ENCODE data around the gene SFRP4. TPM values are rescaled to one million over a fixed set of nuclear protein-coding genes. Genes with fewer than 3 reads are reported as not detected.

The SFRP4 gene
- total RNA-seq, 3 donors from 2014 or later (not counting 1 experiment from before 2014, with no cell fraction given) = 0.09 TPM; not detected in 2

DNA sequence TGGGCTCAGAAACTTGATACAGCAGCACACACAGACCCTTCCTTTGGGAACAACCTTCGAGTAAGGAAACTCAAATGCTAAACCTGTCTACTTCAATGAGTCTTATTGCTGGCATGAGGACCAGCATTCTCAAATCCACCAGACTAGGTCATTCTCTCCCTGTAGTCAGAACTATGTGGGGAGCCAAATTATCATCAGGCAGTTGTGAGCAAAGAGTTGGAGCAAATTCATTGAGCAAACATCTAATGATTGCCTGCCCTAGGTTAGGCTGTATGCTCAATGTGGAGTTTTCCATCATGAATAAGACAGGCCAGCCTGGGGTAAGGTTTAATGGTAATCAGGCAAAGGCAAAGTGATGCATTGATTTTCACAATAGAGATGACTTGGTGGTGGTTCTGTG lies 7.4 kb upstream of the SFRP4 start:
- intact Hi-C loops (cut with micrococcal nuclease) = no loop called here
- 70% methylated on average over 1 of the region's 1 CpG for WGBS (ENCODE audit: insufficient coverage)
- H3K9me3 Mint-ChIP-seq = no peaks in the 10 kb centered on the region

DNA sequence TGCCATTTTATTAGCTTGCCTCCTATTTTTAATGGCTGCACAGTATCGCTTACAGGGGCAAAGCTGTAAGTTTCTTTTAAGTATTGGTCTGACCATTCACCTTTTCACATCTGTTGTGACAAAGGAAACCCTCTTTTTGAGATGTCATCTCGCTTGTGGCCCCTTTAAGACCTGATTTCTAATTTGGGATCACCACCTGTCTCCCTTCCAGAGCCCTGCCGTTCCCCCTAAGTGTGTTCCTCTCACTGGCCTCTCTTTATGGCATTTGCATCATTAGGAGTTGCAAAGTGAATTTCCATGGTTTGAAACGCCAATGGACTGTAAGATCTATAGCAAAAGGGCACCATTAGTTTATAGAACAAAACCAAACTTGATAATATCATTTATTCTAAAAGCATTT lies 5.3 kb upstream of the SFRP4 start:
- Mint-ChIP-seq H3K36me3 (no peaks in the 10 kb centered on the region), H3K27ac (no peak overlapping the region), H3K4me3 (peak overlapping the region; percentile 87), H3K9me3 (no peaks in the 10 kb centered on the region), H3K4me1 (peaks cover 19 to 22% of the 10 kb centered on the region in 2 donors), H3K27me3 (ENCODE audit: low read depth in 2 of 2) (peaks cover 11 to 33% of the 10 kb centered on the region in 2 donors)
- peaks cover under 1% of the 10 kb centered on the region for H3K27me3 ChIP-seq (ENCODE audit: control insufficient read depth, insufficient read depth, low read length)
- intact Hi-C loops (cut with micrococcal nuclease) = no loop called here
- ATAC-seq = no peak
- TF ChIP-seq, protein P1, sequence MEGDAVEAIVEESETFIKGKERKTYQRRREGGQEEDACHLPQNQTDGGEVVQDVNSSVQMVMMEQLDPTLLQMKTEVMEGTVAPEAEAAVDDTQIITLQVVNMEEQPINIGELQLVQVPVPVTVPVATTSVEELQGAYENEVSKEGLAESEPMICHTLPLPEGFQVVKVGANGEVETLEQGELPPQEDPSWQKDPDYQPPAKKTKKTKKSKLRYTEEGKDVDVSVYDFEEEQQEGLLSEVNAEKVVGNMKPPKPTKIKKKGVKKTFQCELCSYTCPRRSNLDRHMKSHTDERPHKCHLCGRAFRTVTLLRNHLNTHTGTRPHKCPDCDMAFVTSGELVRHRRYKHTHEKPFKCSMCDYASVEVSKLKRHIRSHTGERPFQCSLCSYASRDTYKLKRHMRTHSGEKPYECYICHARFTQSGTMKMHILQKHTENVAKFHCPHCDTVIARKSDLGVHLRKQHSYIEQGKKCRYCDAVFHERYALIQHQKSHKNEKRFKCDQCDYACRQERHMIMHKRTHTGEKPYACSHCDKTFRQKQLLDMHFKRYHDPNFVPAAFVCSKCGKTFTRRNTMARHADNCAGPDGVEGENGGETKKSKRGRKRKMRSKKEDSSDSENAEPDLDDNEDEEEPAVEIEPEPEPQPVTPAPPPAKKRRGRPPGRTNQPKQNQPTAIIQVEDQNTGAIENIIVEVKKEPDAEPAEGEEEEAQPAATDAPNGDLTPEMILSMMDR (IDR thresholded peaks at IDR 0.05) = no peak
- peaks cover 2% of the 10 kb centered on the region for H3K9me3 ChIP-seq (ENCODE audit: control insufficient read depth, insufficient read depth, low read length)
- H3K27ac ChIP-seq (ENCODE audit: low read length) = no peak overlapping the region
- no peaks in the 10 kb centered on the region for H3K36me3 ChIP-seq (ENCODE audit: control insufficient read depth, insufficient read depth, low read length)
- WGBS (ENCODE audit: insufficient coverage) = 69% methylated on average over 4 of the region's 4 CpGs
- peaks cover 15% of the 10 kb centered on the region for H3K4me1 ChIP-seq (ENCODE audit: control insufficient read depth, insufficient read depth, low read length)
- no peak overlapping the region for H3K4me3 ChIP-seq (ENCODE audit: low read length)
- DNase-seq = no peak

More for the DNA sequence above, 7.4 kb upstream of the SFRP4 start:
- Histone ChIP-seq H3K9me3 (ENCODE audit: control insufficient read depth, insufficient read depth, low read length) (peaks cover 2% of the 10 kb centered on the region), H3K36me3 (ENCODE audit: control insufficient read depth, insufficient read depth, low read length) (no peaks in the 10 kb centered on the region), H3K4me3 (ENCODE audit: low read length) (no peak overlapping the region), H3K27ac (ENCODE audit: low read length) (no peak overlapping the region), H3K27me3 (ENCODE audit: control insufficient read depth, insufficient read depth, low read length) (no peaks in the 10 kb centered on the region), H3K4me1 (ENCODE audit: control insufficient read depth, insufficient read depth, low read length) (peaks cover 11% of the 10 kb centered on the region)
- TF ChIP-seq, protein P1 (IDR thresholded peaks at IDR 0.05) = no peak
- H3K4me1 Mint-ChIP-seq = peaks cover 12% of the 10 kb centered on the region in 2 donors
- H3K27me3 Mint-ChIP-seq (ENCODE audit: low read depth in 2 of 2) = peaks cover 11 to 18% of the 10 kb centered on the region in 2 donors
- H3K4me3 Mint-ChIP-seq = no peak overlapping the region
- DNase-seq (no peak), ATAC-seq (no peak)
- no peaks in the 10 kb centered on the region for H3K36me3 Mint-ChIP-seq
- H3K27ac Mint-ChIP-seq = no peak overlapping the region

DNA sequence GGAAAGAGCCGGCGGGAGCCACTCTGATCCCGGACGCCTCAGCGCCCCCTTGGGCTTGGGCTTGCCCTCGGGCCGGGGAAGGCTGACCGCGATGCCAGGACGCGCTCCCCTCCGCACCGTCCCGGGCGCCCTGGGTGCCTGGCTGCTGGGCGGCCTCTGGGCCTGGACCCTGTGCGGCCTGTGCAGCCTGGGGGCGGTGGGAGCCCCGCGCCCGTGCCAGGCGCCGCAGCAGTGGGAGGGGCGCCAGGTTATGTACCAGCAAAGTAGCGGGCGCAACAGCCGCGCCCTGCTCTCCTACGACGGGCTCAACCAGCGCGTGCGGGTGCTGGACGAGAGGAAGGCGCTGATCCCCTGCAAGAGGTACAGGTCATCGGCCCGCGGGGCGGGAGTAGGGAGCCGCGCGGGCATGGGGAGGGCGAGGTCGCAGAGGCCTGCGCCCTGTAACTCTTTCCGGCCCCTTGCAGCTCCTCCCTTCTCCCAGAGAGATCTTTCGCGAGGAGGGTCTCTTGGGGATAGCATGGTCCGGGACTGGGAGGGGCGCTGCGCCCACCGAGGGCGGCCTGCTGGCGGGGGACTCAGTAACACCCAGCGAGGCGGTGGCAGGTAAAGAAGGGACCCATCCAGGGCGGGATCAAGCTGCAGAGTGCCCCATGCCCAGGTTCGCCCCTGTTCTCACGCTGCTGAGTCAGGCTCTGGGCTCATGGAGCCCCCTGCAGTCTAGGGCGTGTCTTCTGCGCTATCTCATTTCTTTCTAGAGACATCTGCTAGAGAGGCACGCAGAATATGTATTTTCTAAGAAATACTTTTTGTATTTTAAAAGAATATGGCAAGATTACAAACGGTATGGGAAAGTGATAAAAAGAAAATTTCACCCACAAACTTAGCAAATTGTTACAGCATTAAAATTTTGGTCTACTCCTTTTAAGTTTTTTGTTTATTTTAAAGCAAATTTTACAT lies 4.5 kb upstream of the SFRP4 start:
- Histone ChIP-seq H3K9me3 (ENCODE audit: control insufficient read depth, insufficient read depth, low read length) (peaks cover 2% of the 10 kb centered on the region), H3K36me3 (ENCODE audit: control insufficient read depth, insufficient read depth, low read length) (no peaks in the 10 kb centered on the region), H3K27me3 (ENCODE audit: control insufficient read depth, insufficient read depth, low read length) (peaks cover 4% of the 10 kb centered on the region), H3K4me1 (ENCODE audit: control insufficient read depth, insufficient read depth, low read length) (peaks cover 22% of the 10 kb centered on the region), H3K27ac (ENCODE audit: low read length) (no peak overlapping the region), H3K4me3 (ENCODE audit: low read length) (peak overlapping the region; percentile 39)
- H3K4me1 Mint-ChIP-seq = peaks cover 24 to 26% of the 10 kb centered on the region in 2 donors
- ATAC-seq (peak; percentile 56 to 60 (median 60)), DNase-seq (peak; percentile 20 to 26)
- intact Hi-C loops (cut with micrococcal nuclease) = no loop called here
- under 1% methylated on average over 61 of the region's 63 CpGs for WGBS (ENCODE audit: insufficient coverage)
- H3K36me3 Mint-ChIP-seq = no peaks in the 10 kb centered on the region
- peak overlapping the region in 1 of 2 donors; percentile 67 for H3K27ac Mint-ChIP-seq
- peak overlapping the region; percentile 93 for H3K4me3 Mint-ChIP-seq
- H3K9me3 Mint-ChIP-seq = no peaks in the 10 kb centered on the region
- H3K27me3 Mint-ChIP-seq (ENCODE audit: low read depth in 2 of 2) = peaks cover 13 to 37% of the 10 kb centered on the region in 2 donors
- TF ChIP-seq, protein P1 (IDR thresholded peaks at IDR 0.05) = no peak

Data from natural killer cell (primary cell).